ENCODE measurements around the gene KANK3. TPM values are rescaled to one million over a fixed set of nuclear protein-coding genes. Genes with fewer than 3 reads are reported as not detected.

Gene KANK3
- total and polyA plus RNA-seq, 2 of the 8 experiments (the other 6 are each of a cell fraction or from before 2014, with no cell fraction given), result 2.5 to 4.2 TPM

GRCh38 chr19:8336072-8336569, 6.9 kb downstream of the KANK3 start (continued):
- TF ChIP-seq CHD7 (IDR thresholded peaks at IDR 0.05; ENCODE audit: insufficient replicate concordance, low read length) (no peak), EZH2 (IDR thresholded peaks at IDR 0.05; ENCODE audit: low read depth, low read length, severe bottlenecking) (no peak), KDM1A (IDR thresholded peaks at IDR 0.05; ENCODE audit: borderline replicate concordance, low read length) (no peak), PHF8 (conservative IDR thresholded peaks at IDR 0.05; ENCODE audit: low read depth, low read length) (no peak), ZNF274 (IDR thresholded peaks at IDR 0.05; ENCODE audit: borderline replicate concordance, extremely low read depth, low read length) (no peak), HDAC6 (IDR thresholded peaks at IDR 0.05; ENCODE audit: low read depth, low read length) (no peak), NRF1 (IDR thresholded peaks at IDR 0.05; ENCODE audit: low read depth, low read length) (no peak), POU5F1 (IDR thresholded peaks at IDR 0.05; ENCODE audit: low read depth, low read length) (no peak), SIN3A (conservative IDR thresholded peaks at IDR 0.05 in 1 of 2, IDR thresholded peaks at IDR 0.05 in 1 of 2; ENCODE audit: low read depth in 1 of 2, low read length in 2 of 2) (no peak), CEBPB (IDR thresholded peaks at IDR 0.05; ENCODE audit: low read depth, low read length) (no peak), JUN (IDR thresholded peaks at IDR 0.05; ENCODE audit: low read depth, low read length) (no peak)
